Naive thymus-derived CD4-positive, alpha-beta T cell (primary cell): Measurements from ENCODE around the gene BCL2L1. TPM values are rescaled to one million over a fixed set of nuclear protein-coding genes. Genes with fewer than 3 reads are reported as not detected.
A peak's percentile ranks its signal among the peaks of the same experiment; 100 is the strongest.

ENCODE experiments used
- ATAC-seq: fragments of 150-1000 bp; cut with Tn5 transposase; 2 replicates; pipeline ENCODE4 v1.10.0; 2021; ENCODE audit warnings: mild to moderate bottlenecking, moderate library complexity
- CTCF ChIA-PET: fragments of 350-600 bp; sonication (Branson Sonifier 250); formaldehyde crosslinking; loops from one replicate; lab custom pipeline; 2021; ENCODE audit warnings: antibody characterized with exemption; lab: Charles Lee
- POLR2A ChIA-PET: fragments of 350-600 bp; sonication (Branson Sonifier 250); formaldehyde crosslinking; loops from one replicate; lab custom pipeline; 2021; ENCODE audit warnings: antibody characterized with exemption, inconsistent platforms; lab: Charles Lee
- DNase-seq, 9 donors: peaks; one replicate each; pipeline versions ENCODE4 v3.0.0 to v3.0.0-alpha.2; 2020 to 2022; ENCODE audit warnings: mixed read lengths in 1 of 9
- H3K27ac ChIP-seq: one replicate; pipeline ENCODE4 v1.7.0; 2013; ENCODE audit warnings: mild to moderate bottlenecking, low read depth, low read length, moderate library complexity
- H3K27me3 ChIP-seq, 2 donors: one replicate each; pipeline ENCODE4 v1.7.0; 2013; ENCODE audit warnings: low read length in 2 of 2, mild to moderate bottlenecking in 2 of 2, moderate library complexity in 2 of 2; ENCODE audit not compliant: control insufficient read depth in 2 of 2, insufficient read depth in 2 of 2
- H3K36me3 ChIP-seq, 3 experiments: 1 replicate in 2 of 3; 2 replicates in 1 of 3; pipeline ENCODE4 v1.7.0; 2013; ENCODE audit warnings: low read length in 3 of 3, mild to moderate bottlenecking in 3 of 3, moderate library complexity in 1 of 3; ENCODE audit not compliant: insufficient read depth in 3 of 3, control insufficient read depth in 2 of 3
- H3K4me1 ChIP-seq, 2 donors: one replicate each; pipeline ENCODE4 v1.7.0; 2013; ENCODE audit warnings: low read length in 2 of 2, mild to moderate bottlenecking in 2 of 2, moderate library complexity in 1 of 2; ENCODE audit not compliant: control insufficient read depth in 2 of 2, insufficient read depth in 2 of 2
- H3K4me3 ChIP-seq: 2 replicates; pipeline ENCODE4 v1.7.0; 2013; ENCODE audit warnings: mild to moderate bottlenecking, low read length
- H3K9me3 ChIP-seq, 3 experiments: 1 replicate in 2 of 3; 2 replicates in 1 of 3; pipeline ENCODE4 v1.7.0; 2013; ENCODE audit warnings: low read length in 3 of 3; ENCODE audit not compliant: control insufficient read depth in 2 of 3
- H3K27ac Mint-ChIP-seq, 9 donors: one replicate each; pipeline ENCODE4 v1.8.0; 2020 to 2022; ENCODE audit warnings: mixed read lengths in 9 of 9, mild to moderate bottlenecking in 8 of 9, moderate library complexity in 5 of 9, inconsistent platforms in 2 of 9
- H3K27me3 Mint-ChIP-seq, 5 donors: one replicate each; pipeline ENCODE4 v1.8.0; 2021 to 2022; ENCODE audit warnings: mixed read lengths in 5 of 5, mild to moderate bottlenecking in 1 of 5
- H3K36me3 Mint-ChIP-seq, 5 donors: one replicate each; pipeline ENCODE4 v1.8.0; 2020 to 2022; ENCODE audit warnings: mixed read lengths in 5 of 5, mild to moderate bottlenecking in 3 of 5, inconsistent platforms in 1 of 5
- H3K4me1 Mint-ChIP-seq, 7 donors: one replicate each; pipeline ENCODE4 v1.8.0; 2020 to 2022; ENCODE audit warnings: mixed read lengths in 7 of 7, mild to moderate bottlenecking in 3 of 7, inconsistent platforms in 1 of 7
- H3K4me3 Mint-ChIP-seq, 10 donors: one replicate each; pipeline ENCODE4 v1.8.0; 2020 to 2022; ENCODE audit warnings: mild to moderate bottlenecking in 10 of 10, mixed read lengths in 10 of 10, moderate library complexity in 6 of 10, inconsistent platforms in 2 of 10
- H3K9me3 Mint-ChIP-seq, 11 donors: one replicate each; pipeline ENCODE4 v1.8.0; 2020 to 2022; ENCODE audit warnings: mixed read lengths in 11 of 11, mild to moderate bottlenecking in 4 of 11, inconsistent platforms in 1 of 11, moderate library complexity in 1 of 11
- intact Hi-C, 2 donors: fragments of 100-400 bp; cut with micrococcal nuclease; formaldehyde crosslinking; loops; one replicate each; pipeline ENCODE4 v1.15.1; 2023
- polyA plus RNA-seq, 2 donors: library from polyadenylated mRNA; unstranded; fragments of 300-500 nt; fragmentation: Illumina TruSeq; gene quantifications; one replicate each; pipeline ENCODE4 v1.2.3, GENCODE V29; 2021
- total RNA-seq, 6 experiments: library from RNA in 5 of 6; stranded (reverse) in 5 of 6; gene quantifications; 1 replicate in 5 of 6; 2 replicates in 1 of 6; pipeline ENCODE4 v1.2.3 and lab custom pipeline; 2021 to 2026

Gene BCL2L1
- total and polyA plus RNA-seq, 7 experiments from 2014 or later, result 11.5 to 111 (median 15.6) TPM

- peaks cover 53 to 63% of the 10 kb centered on the region in 2 donors for H3K4me1 ChIP-seq
- DNase-seq (peak; percentile 31 to 65 (median 57)), ATAC-seq (peak; percentile 85)
- no peaks in the 10 kb centered on the region for H3K27me3 ChIP-seq
- peaks cover 3 to 38% (median 11%) of the 10 kb centered on the region in 5 donors for H3K36me3 Mint-ChIP-seq
- peaks cover 56 to 87% (median 65%) of the 10 kb centered on the region in 7 donors for H3K4me1 Mint-ChIP-seq
- H3K4me3 Mint-ChIP-seq, result peak overlapping the region; percentile 86 to 100 (median 96)
- peak overlapping the region; percentile 87 to 100 (median 96) for H3K27ac Mint-ChIP-seq
- CTCF ChIA-PET, result interaction anchor here (1.0 to 3.6 kb wide), 6 partner anchors 8 to 48 kb away, joined by 3 to 23 read pairs (median 4); partner anchors contain the start of gene BCL2L1
- POLR2A ChIA-PET, result interaction anchor here (0.7 to 5.1 kb wide), 11 partner anchors 9 to 65 kb away, joined by 3 to 51 read pairs (median 3); partner anchors contain the start of gene BCL2L1
- intact Hi-C loops, result loop anchor here (1.0 to 2.0 kb wide), 6 partner anchors 9 to 48 kb away; no protein-coding TSS in a partner anchor
- no peaks in the 10 kb centered on the region for H3K9me3 ChIP-seq
- no peaks in the 10 kb centered on the region for H3K27me3 Mint-ChIP-seq
- H3K9me3 Mint-ChIP-seq, result no peaks in the 10 kb centered on the region
- peaks cover 0 to 10% (median 0%) of the 10 kb centered on the region in 3 experiments for H3K36me3 ChIP-seq
- peak overlapping the region; percentile 84 for H3K27ac ChIP-seq
- H3K4me3 ChIP-seq, result peak overlapping the region; percentile 88
Observed at GRCh38 chr20:31674895-31675827, 47.5 kb downstream of the BCL2L1 start.

GRCh38 chr20:31673943-31674463 is 48.7 kb downstream of the BCL2L1 start:
- ChIA-PET CTCF (interaction anchor here (0.8 to 3.6 kb wide), 5 partner anchors 9 to 49 kb away, joined by 4 to 23 read pairs (median 6); partner anchors contain the start of gene BCL2L1), POLR2A (interaction anchor here (0.6 to 5.1 kb wide), 5 partner anchors 9 to 49 kb away, joined by 3 to 51 read pairs (median 3); partner anchors contain the start of gene BCL2L1)
- Mint-ChIP-seq H3K27me3 (no peaks in the 10 kb centered on the region), H3K36me3 (peaks cover 1 to 42% (median 7%) of the 10 kb centered on the region in 5 donors), H3K4me1 (peaks cover 51 to 87% (median 60%) of the 10 kb centered on the region in 7 donors), H3K9me3 (no peaks in the 10 kb centered on the region), H3K4me3 (peak overlapping the region; percentile 86 to 100 (median 96)), H3K27ac (peak overlapping the region; percentile 87 to 100 (median 96))
- intact Hi-C loops, result loop anchor here (1.0 to 2.0 kb wide), 3 partner anchors 12 to 25 kb away; no protein-coding TSS in a partner anchor
- DNase-seq, result peak in 1 of 9 donors; percentile 7
- Histone ChIP-seq H3K36me3 (peaks cover 0 to 3% (median 0%) of the 10 kb centered on the region in 3 experiments), H3K4me3 (peak overlapping the region; percentile 88), H3K27ac (peak overlapping the region; percentile 84), H3K9me3 (no peaks in the 10 kb centered on the region), H3K27me3 (no peaks in the 10 kb centered on the region), H3K4me1 (peaks cover 45 to 62% of the 10 kb centered on the region in 2 donors)
- ATAC-seq, result peak; percentile 51

- intact Hi-C loops, result no loop called here
- H3K4me3 ChIP-seq, result no peak overlapping the region
- Mint-ChIP-seq H3K27ac (peak overlapping the region in 8 of 9 donors; percentile 87 to 100 (median 97)), H3K36me3 (peaks cover 0 to 38% (median 3%) of the 10 kb centered on the region in 5 donors), H3K4me3 (peak overlapping the region in 4 of 10 donors; percentile 86 to 97 (median 94)), H3K4me1 (peaks cover 45 to 81% (median 54%) of the 10 kb centered on the region in 7 donors), H3K27me3 (no peaks in the 10 kb centered on the region), H3K9me3 (no peaks in the 10 kb centered on the region)
- H3K4me1 ChIP-seq, result peaks cover 40 to 57% of the 10 kb centered on the region in 2 donors
- DNase-seq, result no peak
- H3K9me3 ChIP-seq, result no peaks in the 10 kb centered on the region
- ChIA-PET POLR2A (interaction anchor here (0.6 to 1.2 kb wide), 2 partner anchors 12 to 50 kb away, joined by 3 read pairs; no protein-coding TSS in a partner anchor), CTCF (interaction anchor here (0.8 to 3.6 kb wide), 6 partner anchors 8 to 50 kb away, joined by 3 to 23 read pairs (median 6); partner anchors contain the start of gene BCL2L1)
- no peak for ATAC-seq
- peak overlapping the region; percentile 84 for H3K27ac ChIP-seq
- no peaks in the 10 kb centered on the region for H3K27me3 ChIP-seq
- no peaks in the 10 kb centered on the region for H3K36me3 ChIP-seq
Observed at GRCh38 chr20:31673435-31673834, 49.2 kb downstream of the BCL2L1 start.

GRCh38 chr20:31671324-31671723 is 51.3 kb downstream of the BCL2L1 start:
- Mint-ChIP-seq H3K27ac (peak overlapping the region; percentile 6 to 72 (median 51)), H3K4me1 (peaks cover 43 to 80% (median 53%) of the 10 kb centered on the region in 7 donors), H3K36me3 (peaks cover 0 to 35% (median 3%) of the 10 kb centered on the region in 5 donors), H3K4me3 (no peak overlapping the region), H3K9me3 (no peaks in the 10 kb centered on the region), H3K27me3 (no peaks in the 10 kb centered on the region)
- peaks cover 22 to 51% of the 10 kb centered on the region in 2 donors for H3K4me1 ChIP-seq
- H3K4me3 ChIP-seq, result no peak overlapping the region
- H3K36me3 ChIP-seq, result peaks cover 0 to 4% (median 0%) of the 10 kb centered on the region in 3 experiments
- DNase-seq (no peak), ATAC-seq (no peak)
- H3K27ac ChIP-seq, result no peak overlapping the region
- intact Hi-C loops, result no loop called here
- ChIA-PET POLR2A (interaction anchor here (0.8 to 1.2 kb wide), 2 partner anchors 9 to 14 kb away, joined by 3 read pairs; no protein-coding TSS in a partner anchor), CTCF (no interaction called here)
- H3K27me3 ChIP-seq, result no peaks in the 10 kb centered on the region
- H3K9me3 ChIP-seq, result no peaks in the 10 kb centered on the region

- Histone ChIP-seq H3K4me3 (no peak overlapping the region), H3K27me3 (no peaks in the 10 kb centered on the region), H3K4me1 (peaks cover 17 to 46% of the 10 kb centered on the region in 2 donors), H3K27ac (no peak overlapping the region), H3K36me3 (peaks cover 0 to 11% (median 0%) of the 10 kb centered on the region in 3 experiments), H3K9me3 (no peaks in the 10 kb centered on the region)
- Mint-ChIP-seq H3K27me3 (no peaks in the 10 kb centered on the region), H3K4me3 (no peak overlapping the region), H3K4me1 (peaks cover 41 to 80% (median 51%) of the 10 kb centered on the region in 7 donors), H3K27ac (peak overlapping the region in 4 of 9 donors; percentile 15 to 48 (median 18)), H3K9me3 (no peaks in the 10 kb centered on the region), H3K36me3 (peaks cover 0 to 32% (median 3%) of the 10 kb centered on the region in 5 donors)
- intact Hi-C loops, result no loop called here
- no peak for ATAC-seq
- no peak for DNase-seq
- ChIA-PET POLR2A (interaction anchor here (0.8 to 1.2 kb wide), 2 partner anchors 8 to 15 kb away, joined by 3 read pairs; no protein-coding TSS in a partner anchor), CTCF (no interaction called here)
Observed at GRCh38 chr20:31670371-31671228, 52.1 kb downstream of the BCL2L1 start.
